ENCODE results near the gene ACSL4. TPM values are rescaled to one million over a fixed set of nuclear protein-coding genes. Genes with fewer than 3 reads are reported as not detected.
"Not testable (repeated sequence)": the region's sequence is repeated elsewhere in the genome, so short reads cannot be mapped to it uniquely, and the experiment has no call there.

ACSL4 gene
- total and polyA plus RNA-seq, 12 donors = 12.7 to 69.4 (median 50.2) TPM

GRCh38 chrX:109751698-109752097 lies 18.6 kb upstream of the ACSL4 start:
- no peaks in the 10 kb centered on the region for H3K4me1 ChIP-seq
- WGBS, 2 donors = 36 to 47% methylated on average over 2 of the region's 2 CpGs
- H3K36me3 ChIP-seq = no peaks in the 10 kb centered on the region
- no peak for TF ChIP-seq CTCF (IDR thresholded peaks at IDR 0.05)
- H3K27me3 ChIP-seq = peaks cover 0 to 21% (median 0%) of the 10 kb centered on the region in 7 donors
- H3K9me3 ChIP-seq = peaks cover 0 to 23% (median 3%) of the 10 kb centered on the region in 11 donors
- H3K4me3 ChIP-seq = no peak overlapping the region
- DNase-seq (no peak), ATAC-seq (no peak)
- intact Hi-C loops (cut with DNase I) = no loop called here
- H3K27ac ChIP-seq = no peak overlapping the region

GRCh38 chrX:109749207-109749606 lies 16.1 kb upstream of the ACSL4 start:
- no peaks in the 10 kb centered on the region for H3K4me1 ChIP-seq
- intact Hi-C loops (cut with DNase I) = no loop called here
- H3K9me3 ChIP-seq = no peaks in the 10 kb centered on the region
- H3K27ac ChIP-seq = no peak overlapping the region
- DNase-seq (no peak), ATAC-seq (no peak)
- H3K36me3 ChIP-seq = no peaks in the 10 kb centered on the region
- no peak for TF ChIP-seq CTCF (IDR thresholded peaks at IDR 0.05)
- whole genome bisulfite sequencing, 2 donors = 97% methylated on average over 14 of the region's 14 CpGs; no CpG with 5 or more reads in 1 of the 2 donors
- H3K27me3 ChIP-seq = peaks cover 0 to 14% (median 0%) of the 10 kb centered on the region in 7 donors
- no peak overlapping the region for H3K4me3 ChIP-seq

GRCh38 chrX:109747681-109748080 lies 14.6 kb upstream of the ACSL4 start:
- Histone ChIP-seq H3K9me3 (no peaks in the 10 kb centered on the region), H3K4me1 (no peaks in the 10 kb centered on the region), H3K36me3 (no peaks in the 10 kb centered on the region), H3K27ac (no peak overlapping the region), H3K4me3 (no peak overlapping the region), H3K27me3 (peaks cover 0 to 13% (median 0%) of the 10 kb centered on the region in 7 donors)
- no peak for DNase-seq
- no peak for TF ChIP-seq CTCF (IDR thresholded peaks at IDR 0.05)
- ATAC-seq = no peak
- intact Hi-C loops (cut with DNase I) = no loop called here
- WGBS, 2 donors = 94 to 96% methylated on average over 9 of the region's 9 CpGs

- 85 to 92% methylated on average over 4 of the region's 4 CpGs for WGBS, 2 donors
- DNase-seq = no peak
Measured at GRCh38 chrX:109742722-109743121, 9.7 kb upstream of the ACSL4 start.

GRCh38 chrX:109740896-109741295 lies 7.8 kb upstream of the ACSL4 start:
- not testable (repeated sequence) for H3K4me3 ChIP-seq

More at GRCh38 chrX:109742722-109743121, 9.7 kb upstream of the ACSL4 start:
- no peak for TF ChIP-seq CTCF (IDR thresholded peaks at IDR 0.05)
- Histone ChIP-seq H3K4me3 (no peak overlapping the region), H3K27ac (no peak overlapping the region), H3K27me3 (peaks cover 0 to 17% (median 0%) of the 10 kb centered on the region in 7 donors), H3K4me1 (no peaks in the 10 kb centered on the region), H3K9me3 (no peaks in the 10 kb centered on the region), H3K36me3 (no peaks in the 10 kb centered on the region)
- intact Hi-C loops (cut with DNase I) = no loop called here
- no peak for ATAC-seq

More at GRCh38 chrX:109740896-109741295, 7.8 kb upstream of the ACSL4 start:
- intact Hi-C loops (cut with DNase I); H3K4me1 ChIP-seq; H3K36me3 ChIP-seq; H3K9me3 ChIP-seq; ATAC-seq; DNase-seq: not testable (repeated sequence)
- Histone ChIP-seq H3K27me3 (peaks cover 0 to 13% (median 0%) of the 10 kb centered on the region in 7 donors), H3K27ac (peak overlapping the region in 1 of 10 donors; percentile 46)
- 68 to 69% methylated on average over 11 of the region's 11 CpGs for WGBS, 2 donors

Data from heart right ventricle (tissue), 16 donors.